ENCODE results near the gene THOC6. TPM values are rescaled to one million over a fixed set of nuclear protein-coding genes. Genes with fewer than 3 reads are reported as not detected.
"Not testable (repeated sequence)": the region's sequence is repeated elsewhere in the genome, so short reads cannot be mapped to it uniquely, and the experiment has no call there.

Gene THOC6
- total RNA-seq, 1 experiment from 2014 or later = 76.5 TPM

GRCh38 chr16:3051009-3051408, 27.2 kb downstream of the THOC6 start:
- H3K4me1 Mint-ChIP-seq = peaks cover 23% of the 10 kb centered on the region
- DNase-seq (ENCODE audit: low spot score) (no peak), ATAC-seq (no peak)
- H3K27me3 Mint-ChIP-seq (ENCODE audit: low read depth) = peaks cover 24% of the 10 kb centered on the region
- peaks cover 18% of the 10 kb centered on the region for H3K36me3 Mint-ChIP-seq
- no peak overlapping the region for H3K27ac Mint-ChIP-seq
- TF ChIP-seq NR2C2 (CRISPR knock-in tag; IDR thresholded peaks at IDR 0.05) (no peak), ZNF138 (CRISPR knock-in tag; conservative IDR thresholded peaks at IDR 0.05) (no peak), RELA (CRISPR knock-in tag; IDR thresholded peaks at IDR 0.05; ENCODE audit: borderline replicate concordance) (no peak)
- H3K9me3 Mint-ChIP-seq = 0 out of 2 replicates have a peak, but pooled peaks cover 6% of the 10 kb centered on the region
- H3K4me3 Mint-ChIP-seq = no peak overlapping the region
- ChIA-PET CTCF (interaction anchor here (5.2 to 5.8 kb wide), 2 partner anchors 8 to 19 kb away, joined by 59 to 86 read pairs; no protein-coding TSS in a partner anchor), POLR2A (interaction anchor here (0.7 kb wide), 1 partner anchor 37 kb away, joined by 3 read pairs; no protein-coding TSS in a partner anchor)

DNA sequence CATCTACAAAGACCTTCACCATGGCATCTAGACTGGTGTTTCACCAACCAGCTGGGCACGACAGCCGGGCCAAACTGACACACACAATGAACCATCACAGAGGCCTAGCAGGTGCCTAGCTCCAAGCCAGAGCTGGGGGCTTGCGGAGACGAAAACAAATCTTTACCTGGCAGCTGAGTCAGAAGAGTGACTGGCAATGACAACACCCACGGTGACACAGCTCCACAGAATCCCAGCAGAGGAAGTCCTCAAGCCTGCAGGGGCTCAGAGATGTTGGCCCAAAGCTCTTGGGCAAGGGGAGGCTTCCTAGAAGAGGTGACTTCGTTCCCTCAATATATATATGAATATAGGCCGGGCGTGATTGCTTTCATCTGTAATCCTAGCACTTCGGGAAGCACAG, 27.7 kb downstream of the THOC6 start:
- no peak for TF ChIP-seq JAZF1 (CRISPR knock-in tag; IDR thresholded peaks at IDR 0.05)
- TF ChIP-seq NFATC4 (CRISPR knock-in tag; IDR thresholded peaks at IDR 0.05) = no peak
- TF ChIP-seq, protein P1, sequence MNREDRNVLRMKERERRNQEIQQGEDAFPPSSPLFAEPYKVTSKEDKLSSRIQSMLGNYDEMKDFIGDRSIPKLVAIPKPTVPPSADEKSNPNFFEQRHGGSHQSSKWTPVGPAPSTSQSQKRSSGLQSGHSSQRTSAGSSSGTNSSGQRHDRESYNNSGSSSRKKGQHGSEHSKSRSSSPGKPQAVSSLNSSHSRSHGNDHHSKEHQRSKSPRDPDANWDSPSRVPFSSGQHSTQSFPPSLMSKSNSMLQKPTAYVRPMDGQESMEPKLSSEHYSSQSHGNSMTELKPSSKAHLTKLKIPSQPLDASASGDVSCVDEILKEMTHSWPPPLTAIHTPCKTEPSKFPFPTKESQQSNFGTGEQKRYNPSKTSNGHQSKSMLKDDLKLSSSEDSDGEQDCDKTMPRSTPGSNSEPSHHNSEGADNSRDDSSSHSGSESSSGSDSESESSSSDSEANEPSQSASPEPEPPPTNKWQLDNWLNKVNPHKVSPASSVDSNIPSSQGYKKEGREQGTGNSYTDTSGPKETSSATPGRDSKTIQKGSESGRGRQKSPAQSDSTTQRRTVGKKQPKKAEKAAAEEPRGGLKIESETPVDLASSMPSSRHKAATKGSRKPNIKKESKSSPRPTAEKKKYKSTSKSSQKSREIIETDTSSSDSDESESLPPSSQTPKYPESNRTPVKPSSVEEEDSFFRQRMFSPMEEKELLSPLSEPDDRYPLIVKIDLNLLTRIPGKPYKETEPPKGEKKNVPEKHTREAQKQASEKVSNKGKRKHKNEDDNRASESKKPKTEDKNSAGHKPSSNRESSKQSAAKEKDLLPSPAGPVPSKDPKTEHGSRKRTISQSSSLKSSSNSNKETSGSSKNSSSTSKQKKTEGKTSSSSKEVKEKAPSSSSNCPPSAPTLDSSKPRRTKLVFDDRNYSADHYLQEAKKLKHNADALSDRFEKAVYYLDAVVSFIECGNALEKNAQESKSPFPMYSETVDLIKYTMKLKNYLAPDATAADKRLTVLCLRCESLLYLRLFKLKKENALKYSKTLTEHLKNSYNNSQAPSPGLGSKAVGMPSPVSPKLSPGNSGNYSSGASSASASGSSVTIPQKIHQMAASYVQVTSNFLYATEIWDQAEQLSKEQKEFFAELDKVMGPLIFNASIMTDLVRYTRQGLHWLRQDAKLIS (CRISPR knock-in tag; IDR thresholded peaks at IDR 0.05; ENCODE audit: borderline replicate concordance) = no peak
- TF ChIP-seq, protein P2, sequence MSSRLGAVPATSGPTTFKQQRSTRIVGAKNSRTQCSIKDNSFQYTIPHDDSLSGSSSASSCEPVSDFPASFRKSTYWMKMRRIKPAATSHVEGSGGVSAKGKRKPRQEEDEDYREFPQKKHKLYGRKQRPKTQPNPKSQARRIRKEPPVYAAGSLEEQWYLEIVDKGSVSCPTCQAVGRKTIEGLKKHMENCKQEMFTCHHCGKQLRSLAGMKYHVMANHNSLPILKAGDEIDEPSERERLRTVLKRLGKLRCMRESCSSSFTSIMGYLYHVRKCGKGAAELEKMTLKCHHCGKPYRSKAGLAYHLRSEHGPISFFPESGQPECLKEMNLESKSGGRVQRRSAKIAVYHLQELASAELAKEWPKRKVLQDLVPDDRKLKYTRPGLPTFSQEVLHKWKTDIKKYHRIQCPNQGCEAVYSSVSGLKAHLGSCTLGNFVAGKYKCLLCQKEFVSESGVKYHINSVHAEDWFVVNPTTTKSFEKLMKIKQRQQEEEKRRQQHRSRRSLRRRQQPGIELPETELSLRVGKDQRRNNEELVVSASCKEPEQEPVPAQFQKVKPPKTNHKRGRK (CRISPR knock-in tag; IDR thresholded peaks at IDR 0.05; ENCODE audit: borderline replicate concordance) = no peak
- no peak for TF ChIP-seq NFE2L1 (CRISPR knock-in tag; IDR thresholded peaks at IDR 0.05)
- TF ChIP-seq, protein P3, sequence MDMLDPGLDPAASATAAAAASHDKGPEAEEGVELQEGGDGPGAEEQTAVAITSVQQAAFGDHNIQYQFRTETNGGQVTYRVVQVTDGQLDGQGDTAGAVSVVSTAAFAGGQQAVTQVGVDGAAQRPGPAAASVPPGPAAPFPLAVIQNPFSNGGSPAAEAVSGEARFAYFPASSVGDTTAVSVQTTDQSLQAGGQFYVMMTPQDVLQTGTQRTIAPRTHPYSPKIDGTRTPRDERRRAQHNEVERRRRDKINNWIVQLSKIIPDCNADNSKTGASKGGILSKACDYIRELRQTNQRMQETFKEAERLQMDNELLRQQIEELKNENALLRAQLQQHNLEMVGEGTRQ (CRISPR knock-in tag; IDR thresholded peaks at IDR 0.05) = no peak
- no peak for TF ChIP-seq NR1H2 (CRISPR knock-in tag; IDR thresholded peaks at IDR 0.05)
- TF ChIP-seq TCF7 (CRISPR knock-in tag; IDR thresholded peaks at IDR 0.05; ENCODE audit: low read depth) = no peak
- TF ChIP-seq, protein P4, sequence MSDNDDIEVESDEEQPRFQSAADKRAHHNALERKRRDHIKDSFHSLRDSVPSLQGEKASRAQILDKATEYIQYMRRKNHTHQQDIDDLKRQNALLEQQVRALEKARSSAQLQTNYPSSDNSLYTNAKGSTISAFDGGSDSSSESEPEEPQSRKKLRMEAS (CRISPR knock-in tag; IDR thresholded peaks at IDR 0.05) = no peak
- Mint-ChIP-seq H3K27me3 (ENCODE audit: low read depth) (peaks cover 24% of the 10 kb centered on the region), H3K4me3 (no peak overlapping the region), H3K9me3 (0 out of 2 replicates have a peak, but pooled peaks cover 6% of the 10 kb centered on the region), H3K4me1 (peaks cover 23% of the 10 kb centered on the region), H3K27ac (no peak overlapping the region), H3K36me3 (peaks cover 18% of the 10 kb centered on the region)
- DNase-seq (ENCODE audit: low spot score) (no peak), ATAC-seq (no peak)
- ChIA-PET CTCF (interaction anchor here (0.6 to 5.8 kb wide), 3 partner anchors 7 to 30 kb away, joined by 3 to 86 read pairs (median 59); no protein-coding TSS in a partner anchor), POLR2A (interaction anchor here (0.7 kb wide), 1 partner anchor 37 kb away, joined by 3 read pairs; no protein-coding TSS in a partner anchor)

DNA sequence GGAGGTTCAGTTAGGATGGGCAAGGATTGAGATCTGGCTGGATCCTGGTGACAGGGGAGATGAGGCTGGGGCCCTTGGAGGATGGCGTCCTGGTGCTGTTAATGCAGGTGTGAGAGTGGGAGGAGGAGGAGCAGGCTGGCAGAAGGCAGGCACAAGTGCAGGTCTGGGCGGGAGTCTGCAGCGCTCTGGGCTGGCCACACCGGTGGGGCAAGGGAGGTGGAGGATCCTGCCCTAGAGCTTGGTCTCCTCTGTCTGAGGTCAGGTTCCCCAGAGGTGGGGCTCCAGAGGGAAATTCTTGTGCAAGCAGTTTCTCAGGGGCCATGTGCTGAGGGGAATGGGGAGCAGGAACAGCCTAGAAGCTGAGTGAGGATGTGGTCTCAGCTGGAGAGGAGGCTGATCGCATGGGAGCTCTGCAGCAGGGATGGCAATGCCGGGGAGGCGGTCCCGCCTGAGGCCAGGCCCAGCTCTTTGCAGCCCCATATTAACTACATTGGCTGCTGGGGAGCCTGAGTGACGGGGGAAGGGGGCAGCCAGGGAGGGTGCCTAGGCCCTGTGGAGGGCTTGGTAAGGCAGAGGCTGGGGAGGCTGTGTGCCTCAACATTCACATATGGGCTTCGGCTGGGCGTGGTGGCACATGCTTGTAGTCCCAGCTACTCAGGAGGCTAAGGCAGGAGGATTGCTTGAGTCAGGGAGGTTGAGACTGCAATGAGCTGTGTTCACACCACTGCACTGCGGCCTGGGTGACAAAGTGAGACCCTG, 28.9 kb downstream of the THOC6 start:
- DNase-seq (ENCODE audit: low spot score); H3K9me3 Mint-ChIP-seq; H3K27ac Mint-ChIP-seq; POLR2A ChIA-PET; H3K4me3 Mint-ChIP-seq; ATAC-seq; CTCF ChIA-PET: not testable (repeated sequence)
- Mint-ChIP-seq H3K4me1 (peaks cover 23% of the 10 kb centered on the region), H3K27me3 (ENCODE audit: low read depth) (peaks cover 20% of the 10 kb centered on the region), H3K36me3 (peaks cover 18% of the 10 kb centered on the region)

- peak; percentile 36; the same call in 1 of the 2 replicates for ATAC-seq
- H3K27me3 Mint-ChIP-seq (ENCODE audit: low read depth) = peaks cover 14% of the 10 kb centered on the region
- H3K4me3 Mint-ChIP-seq; CTCF ChIA-PET; DNase-seq (ENCODE audit: low spot score); H3K27ac Mint-ChIP-seq; POLR2A ChIA-PET; H3K9me3 Mint-ChIP-seq: not testable (repeated sequence)
- peaks cover 20% of the 10 kb centered on the region for H3K4me1 Mint-ChIP-seq
- peaks cover 16% of the 10 kb centered on the region for H3K36me3 Mint-ChIP-seq
These were observed 29.5 kb downstream of the THOC6 start for GRCh38 chr16:3053330-3053710.

Data from WTC11 (cell line).